HCT116 (cell line): ENCODE data around the gene NPEPL1. TPM values are rescaled to one million over a fixed set of nuclear protein-coding genes. Genes with fewer than 3 reads are reported as not detected.

Experiments
- total RNA-seq: library from RNA; stranded (reverse); gene quantifications from one replicate; pipeline ENCODE4 v1.2.1, GENCODE V29; 2021; ENCODE audit not compliant: unreplicated experiment

Gene NPEPL1
- total RNA-seq, 1 experiment from 2014 or later: 16.6 TPM

Other genes with a start within 250 kb of the NPEPL1 start
- gene APCDD1L, start 177.4 kb upstream of the NPEPL1 start, total RNA-seq: not detected
- 55.1 TPM for gene STX16, start 41.5 kb upstream of the NPEPL1 start, total RNA-seq
- not detected for gene GNAS-AS1, start 158.1 kb downstream of the NPEPL1 start, total RNA-seq
- 699 TPM for gene GNAS, start 159.9 kb downstream of the NPEPL1 start, total RNA-seq